ENCODE measurements around the gene ETV1.
"Not testable (repeated sequence)": the region's sequence is repeated elsewhere in the genome, so short reads cannot be mapped to it uniquely, and the experiment has no call there.

The ETV1 gene

GRCh38 chr7:13932131-13932530 lies 57.3 kb downstream of the ETV1 start:
- DNase-seq (ENCODE audit: low spot score), result no peak

GRCh38 chr7:13921062-13921461 lies 68.4 kb downstream of the ETV1 start:
- no peak for DNase-seq (ENCODE audit: low spot score)

- DNase-seq (ENCODE audit: low spot score), result peak; percentile 29
Observed at GRCh38 chr7:13920053-13920697, 69.3 kb downstream of the ETV1 start.

GRCh38 chr7:13918333-13918732 lies 71.1 kb downstream of the ETV1 start:
- DNase-seq (ENCODE audit: low spot score), result not testable (repeated sequence)

- DNase-seq (ENCODE audit: low spot score), result not testable (repeated sequence)
Observed at GRCh38 chr7:13917103-13917502, 72.4 kb downstream of the ETV1 start.

DNA sequence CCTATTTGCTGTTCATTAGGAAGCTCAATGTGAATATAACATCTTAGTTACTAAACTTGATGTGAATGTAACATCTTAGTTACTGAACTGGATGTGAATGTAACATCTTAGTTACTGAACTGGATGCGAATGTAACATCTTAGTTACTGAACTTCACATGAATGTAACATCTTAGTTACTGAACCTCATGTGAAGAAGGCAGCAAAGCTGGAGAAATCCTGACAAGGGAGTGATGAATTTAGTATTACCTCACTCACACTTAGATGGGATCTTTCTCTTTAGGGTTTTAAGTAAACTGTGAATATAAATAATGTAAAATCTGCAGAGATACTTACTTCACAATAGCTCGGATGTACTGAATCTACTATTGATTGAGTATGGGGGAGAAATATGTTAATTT lies 73.6 kb downstream of the ETV1 start:
- no peak for DNase-seq (ENCODE audit: low spot score)

- DNase-seq (ENCODE audit: low spot score), result no peak
Observed at GRCh38 chr7:13912715-13913278, 76.7 kb downstream of the ETV1 start.

DNA sequence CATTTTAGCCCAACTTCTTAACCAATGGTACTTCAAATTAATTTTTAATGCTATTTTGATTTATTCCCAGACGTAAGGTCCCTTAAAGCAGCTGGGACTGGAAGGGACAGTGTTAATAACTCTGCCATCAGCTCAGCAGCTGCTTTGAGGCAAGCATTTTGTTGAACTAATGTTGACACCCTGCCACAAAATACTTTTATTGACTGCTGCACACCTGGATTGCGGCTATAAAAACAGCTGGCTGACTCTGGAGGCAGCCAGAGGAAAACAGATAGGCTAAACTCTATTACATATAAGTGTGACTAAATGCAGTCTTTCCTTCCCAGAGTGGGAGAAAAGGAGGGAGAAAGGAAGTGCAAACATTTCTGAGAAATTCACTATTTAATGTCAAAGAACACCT lies 77.6 kb downstream of the ETV1 start:
- no peak for DNase-seq (ENCODE audit: low spot score)

DNA sequence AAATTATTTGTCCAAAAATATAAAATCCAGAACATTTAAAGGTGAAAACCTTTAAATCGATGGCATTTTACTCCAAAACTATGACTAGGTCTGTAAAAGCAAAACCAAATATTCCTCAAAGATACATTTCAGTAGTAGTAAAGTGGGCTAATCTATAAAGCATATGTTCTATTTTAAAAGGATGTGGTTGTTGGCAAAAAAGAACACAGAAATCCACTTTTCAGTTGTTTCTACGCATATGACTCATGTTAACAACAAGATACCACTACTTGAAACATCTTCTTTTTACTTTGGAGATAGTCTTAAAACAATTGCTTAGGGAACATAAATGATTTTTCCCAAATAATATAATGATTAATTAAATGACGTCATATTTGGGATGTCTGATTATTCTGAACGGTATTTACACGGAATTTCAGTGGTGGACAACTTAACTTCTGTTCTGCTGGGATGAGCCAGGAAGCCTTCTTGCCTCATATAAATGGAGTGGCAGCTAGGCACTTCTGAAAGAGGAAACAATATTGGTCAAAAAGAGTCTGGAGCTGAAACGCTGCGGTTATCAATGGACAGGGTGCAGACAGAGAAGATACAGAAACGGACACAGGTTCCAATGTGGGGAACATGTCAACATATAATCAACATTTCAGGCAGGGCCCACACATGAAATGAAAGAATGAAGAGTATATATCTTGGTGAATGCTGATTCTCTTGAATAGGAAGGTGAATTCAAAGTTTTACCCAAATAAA lies 78.5 kb downstream of the ETV1 start:
- no peak for DNase-seq (ENCODE audit: low spot score)

DNA sequence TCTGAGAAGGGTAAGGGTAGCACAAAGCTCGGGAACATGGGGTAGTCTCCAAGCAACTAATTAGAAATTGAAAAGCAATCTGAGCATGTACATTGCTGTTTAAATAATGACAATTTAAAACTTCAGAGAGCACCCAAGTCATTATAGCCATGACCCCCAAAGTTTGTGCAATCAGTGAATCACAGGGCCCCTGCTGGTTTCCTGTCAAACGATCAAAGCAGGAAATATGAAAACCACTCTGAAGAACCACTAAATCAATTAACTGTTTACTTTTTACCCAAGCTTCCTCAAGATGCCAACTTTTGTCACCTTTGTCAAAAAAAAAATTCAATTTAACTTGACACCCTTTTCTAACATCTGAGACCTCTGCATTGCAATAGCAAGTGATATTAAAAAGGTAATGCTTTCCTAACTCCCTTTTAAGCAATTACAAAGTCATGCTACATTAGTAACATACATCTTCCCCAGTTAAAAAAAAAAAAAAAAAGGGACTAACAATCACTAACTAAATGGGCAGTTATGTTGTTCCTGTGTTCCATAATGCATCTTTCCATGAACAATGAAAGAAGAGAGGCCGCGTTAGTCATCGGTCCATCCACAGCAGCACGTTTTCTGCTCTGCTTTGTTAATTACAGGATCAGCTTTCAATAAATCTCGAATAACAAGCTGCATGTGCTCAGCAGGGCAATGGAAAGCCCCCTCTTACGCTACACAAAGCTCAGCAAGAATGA lies 80.6 kb downstream of the ETV1 start:
- no peak for DNase-seq (ENCODE audit: low spot score)

- no peak for DNase-seq (ENCODE audit: low spot score)
Observed at GRCh38 chr7:13907831-13908230, 81.6 kb downstream of the ETV1 start.

GRCh38 chr7:13904689-13905088 lies 84.8 kb downstream of the ETV1 start:
- DNase-seq (ENCODE audit: low spot score), result no peak

GRCh38 chr7:13904007-13904406 lies 85.5 kb downstream of the ETV1 start:
- no peak for DNase-seq (ENCODE audit: low spot score)

- DNase-seq (ENCODE audit: low spot score), result no peak
Observed at GRCh38 chr7:13901577-13901976, 87.9 kb downstream of the ETV1 start.

DNA sequence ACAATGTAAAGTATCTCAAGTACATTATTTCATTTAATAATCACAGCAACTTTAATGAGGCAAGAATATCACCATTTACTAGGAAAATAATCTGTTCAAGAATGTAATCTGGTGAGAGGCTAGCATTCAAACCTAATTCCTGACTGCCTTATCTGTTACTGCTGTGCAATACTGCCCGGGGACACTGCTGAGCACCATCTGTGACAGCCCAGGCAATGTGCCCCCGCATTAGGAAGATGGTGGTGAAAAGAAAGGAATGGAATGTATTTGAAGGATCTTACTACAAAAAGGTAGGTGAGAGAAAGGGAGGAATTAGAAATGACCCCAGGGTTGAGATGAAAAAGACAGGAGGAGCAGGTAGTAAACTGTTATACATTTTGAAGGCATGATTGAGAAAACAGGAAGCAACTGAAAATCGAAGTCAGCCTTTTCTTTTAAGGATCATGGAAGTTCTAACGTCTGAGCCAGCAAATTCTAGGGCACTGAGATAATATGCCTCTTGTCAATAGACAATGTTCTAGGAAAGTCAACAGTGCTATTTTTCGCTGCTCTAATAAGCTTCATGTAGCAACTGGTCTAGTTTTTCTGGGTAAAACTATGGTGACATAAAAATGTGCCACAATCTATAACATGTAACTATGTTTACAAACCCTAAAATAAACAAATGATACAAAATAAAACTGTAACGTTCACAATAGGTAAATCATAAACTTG lies 90.4 kb downstream of the ETV1 start:
- DNase-seq (ENCODE audit: low spot score), result peak; percentile 16

- no peak for DNase-seq (ENCODE audit: low spot score)
Observed at GRCh38 chr7:13897819-13898218, 91.6 kb downstream of the ETV1 start.

DNA sequence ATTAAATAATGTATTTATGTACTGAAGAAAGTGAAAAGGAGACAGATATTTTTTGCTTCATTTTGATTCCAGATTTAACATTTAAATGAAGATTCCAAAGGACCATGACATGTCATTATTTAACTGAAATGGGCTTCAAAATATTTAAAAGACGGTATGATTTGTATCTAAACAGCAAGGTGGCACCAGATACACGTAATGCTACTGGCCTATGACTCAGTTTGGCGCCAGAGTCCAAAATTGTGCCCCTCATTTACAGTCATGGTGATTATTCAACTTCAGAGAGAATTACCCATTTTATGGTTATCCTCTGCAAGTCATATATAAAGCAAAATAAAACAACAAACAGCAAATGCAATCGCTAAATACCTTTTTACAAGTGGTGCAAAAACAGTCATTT lies 94.5 kb downstream of the ETV1 start:
- DNase-seq (ENCODE audit: low spot score), result no peak

DNA sequence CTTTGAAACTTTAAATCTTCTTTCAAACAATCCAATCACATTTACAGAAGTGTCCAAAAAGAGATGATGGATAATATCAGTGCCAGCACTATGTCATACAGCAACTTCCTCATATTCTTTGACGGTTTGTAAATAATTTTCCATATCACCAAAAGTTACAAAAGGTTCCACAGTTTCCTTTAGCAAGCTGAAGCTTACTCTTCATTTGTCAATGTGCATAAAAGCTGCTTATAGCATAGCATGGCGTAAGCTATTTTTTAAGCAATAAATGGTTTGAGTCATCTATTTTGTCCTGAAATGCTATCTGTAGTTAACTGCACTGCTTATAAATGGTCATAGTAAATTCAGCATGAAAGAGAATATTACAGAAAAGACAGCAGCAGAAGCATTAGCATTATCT lies 95.1 kb downstream of the ETV1 start:
- DNase-seq (ENCODE audit: low spot score), result no peak

GRCh38 chr7:13890793-13891192 lies 98.7 kb downstream of the ETV1 start:
- DNase-seq (ENCODE audit: low spot score), result no peak

DNA sequence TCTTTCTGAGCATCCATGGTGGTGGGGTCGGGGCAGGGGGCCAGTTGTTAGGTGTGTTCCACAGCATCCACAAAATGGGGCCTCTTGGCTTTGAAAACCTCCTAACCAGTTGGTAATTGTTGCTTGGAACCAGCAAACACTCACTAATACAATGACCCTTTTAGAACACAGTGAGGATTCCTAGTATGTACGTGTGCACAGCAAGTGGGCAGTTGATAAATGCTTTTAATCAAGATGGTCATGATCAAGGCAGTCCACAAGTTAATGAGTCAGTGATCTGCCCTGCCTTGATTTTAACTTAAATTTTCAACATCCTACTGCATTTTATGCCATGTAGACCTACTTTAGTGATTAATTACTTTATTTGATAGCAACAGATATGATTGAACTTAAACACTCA lies 103.1 kb downstream of the ETV1 start:
- no peak for DNase-seq (ENCODE audit: low spot score)

DNA sequence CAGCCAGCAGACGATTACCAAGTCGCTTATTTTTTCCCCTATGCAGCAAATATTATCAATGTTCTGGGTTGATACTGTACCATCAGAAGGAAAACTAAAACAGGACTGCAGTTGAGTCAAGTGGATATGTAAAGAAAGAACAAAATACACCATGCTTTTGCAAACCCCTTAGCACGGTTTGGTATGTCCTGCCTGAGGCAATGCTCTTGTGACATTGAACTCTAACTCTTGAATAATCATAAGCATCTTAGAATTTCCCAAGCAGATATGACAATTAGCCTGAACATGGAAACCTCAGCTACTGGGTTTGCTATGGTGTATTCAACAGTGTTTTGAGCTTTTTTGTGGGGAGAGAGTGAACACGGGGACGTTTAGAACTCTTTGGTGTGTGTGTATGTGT lies 107.4 kb downstream of the ETV1 start:
- DNase-seq (ENCODE audit: low spot score), result no peak

GRCh38 chr7:13880789-13881188 lies 108.7 kb downstream of the ETV1 start:
- DNase-seq (ENCODE audit: low spot score), result no peak

Data from pons (tissue), 1 donor.